OCI-LY1 (cell line): ENCODE results near the gene NRG2.

Experiments used
- H2AFZ ChIP-seq: fragments of 200-600 bp; sonication (generic), shearing (Covaris generic); 2 replicates; pipeline ENCODE4 v1.6.0; 2014; ENCODE audit warnings: antibody characterized with exemption, mild to moderate bottlenecking, low read length
- H3F3A ChIP-seq: fragments of 200-600 bp; sonication (generic), shearing (Covaris generic); 2 replicates; pipeline ENCODE4 v1.6.0; 2014; ENCODE audit warnings: mild to moderate bottlenecking, antibody characterized with exemption, low read length, moderate library complexity; ENCODE audit not compliant: insufficient read depth
- H3K27ac ChIP-seq: fragments of 200-600 bp; sonication (generic); 2 replicates; pipeline ENCODE4 v1.5.1; 2014; ENCODE audit warnings: low read length, mixed run types, mild to moderate bottlenecking, low read depth; ENCODE audit not compliant: poor library complexity, severe bottlenecking
- H3K27me3 ChIP-seq: fragments of 200-600 bp; sonication (generic); 2 replicates; pipeline ENCODE4 v1.6.0; 2014; ENCODE audit warnings: antibody characterized with exemption, mild to moderate bottlenecking, low read length, moderate library complexity; ENCODE audit not compliant: insufficient read depth
- H3K36me3 ChIP-seq: fragments of 200-600 bp; sonication (generic); 2 replicates; pipeline ENCODE4 v1.6.1; 2014; ENCODE audit warnings: mild to moderate bottlenecking, antibody characterized with exemption, low read length, moderate library complexity, mixed read lengths; ENCODE audit not compliant: insufficient read depth
- H3K4me1 ChIP-seq: fragments of 200-600 bp; sonication (generic); 2 replicates; pipeline ENCODE4 v1.5.1; 2014; ENCODE audit warnings: mild to moderate bottlenecking, low read length, moderate library complexity; ENCODE audit not compliant: insufficient read depth, severe bottlenecking
- H3K4me2 ChIP-seq: fragments of 200-600 bp; sonication (generic), shearing (Covaris generic); 2 replicates; pipeline ENCODE4 v1.6.1; 2014; ENCODE audit warnings: low read length
- H3K4me3 ChIP-seq: fragments of 200-600 bp; sonication (generic); 2 replicates; pipeline ENCODE4 v1.5.1; 2014; ENCODE audit warnings: low read length, low read depth, mild to moderate bottlenecking, mixed read lengths; ENCODE audit not compliant: poor library complexity, severe bottlenecking
- H3K79me2 ChIP-seq: fragments of 200-600 bp; shearing (Covaris generic); 2 replicates; pipeline ENCODE4 v1.6.1; 2016; ENCODE audit warnings: mixed run types, low read length, mixed read lengths; ENCODE audit not compliant: insufficient read depth
- H3K9ac ChIP-seq: fragments of 200-600 bp; sonication (generic), shearing (Covaris generic); 2 replicates; pipeline ENCODE4 v1.6.1; 2014; ENCODE audit warnings: mild to moderate bottlenecking, low read length, mixed read lengths
- H3K9me2 ChIP-seq: fragments of 200-600 bp; sonication (generic), shearing (Covaris generic); 2 replicates; pipeline ENCODE4 v1.6.1; 2014; ENCODE audit warnings: low read depth, mild to moderate bottlenecking, low read length, mixed read lengths
- H3K9me3 ChIP-seq: fragments of 200-600 bp; shearing (Covaris generic); 2 replicates; pipeline ENCODE4 v1.6.1; 2014; ENCODE audit warnings: low read length, mixed read lengths
- H4K20me1 ChIP-seq: fragments of 200-600 bp; sonication (generic), shearing (Covaris generic); 2 replicates; pipeline ENCODE4 v1.6.0; 2016; ENCODE audit warnings: mild to moderate bottlenecking, low read length; ENCODE audit not compliant: insufficient read depth
- CTCF ChIP-seq: fragments of 200-600 bp; sonication (generic), shearing (Covaris generic); IDR thresholded peaks from 2 replicates; pipeline ENCODE4 v1.5.1; 2017; ENCODE audit warnings: mild to moderate bottlenecking, antibody characterized with exemption, low read length, moderate library complexity, mixed read lengths
- EZH2 ChIP-seq: fragments of 200-600 bp; sonication (generic), shearing (Covaris generic); IDR thresholded peaks from 2 replicates; pipeline ENCODE4 v1.8.0; 2017; ENCODE audit warnings: borderline replicate concordance, mixed run types, mild to moderate bottlenecking, antibody characterized with exemption, low read length, moderate library complexity, mixed read lengths

Gene NRG2

GRCh38 chr5:140027807-140028206 lies 15.3 kb downstream of the NRG2 start:
- TF ChIP-seq CTCF (no peak), EZH2 (no peak)
- H3K9ac ChIP-seq: no peak overlapping the region
- no peaks in the 10 kb centered on the region for H3K79me2 ChIP-seq

GRCh38 chr5:140025736-140026135 lies 17.4 kb downstream of the NRG2 start:
- Histone ChIP-seq H3K4me2 (no peak overlapping the region), H3K9ac (no peak overlapping the region), H3K27ac (no peak overlapping the region), H3K36me3 (no peaks in the 10 kb centered on the region), H3F3A (no peaks in the 10 kb centered on the region), H3K9me3 (no peaks in the 10 kb centered on the region), H3K79me2 (no peaks in the 10 kb centered on the region), H4K20me1 (no peaks in the 10 kb centered on the region), H3K4me3 (no peak overlapping the region), H2AFZ (no peak overlapping the region), H3K9me2 (no peaks in the 10 kb centered on the region), H3K27me3 (no peaks in the 10 kb centered on the region; the same call in 1 of the 2 replicates), H3K4me1 (no peaks in the 10 kb centered on the region)
- TF ChIP-seq EZH2 (no peak), CTCF (no peak)

More at GRCh38 chr5:140027807-140028206, 15.3 kb downstream of the NRG2 start:
- Histone ChIP-seq H3K9me2 (no peaks in the 10 kb centered on the region), H4K20me1 (no peaks in the 10 kb centered on the region), H3F3A (no peaks in the 10 kb centered on the region), H3K4me1 (no peaks in the 10 kb centered on the region), H3K4me2 (no peak overlapping the region), H3K27ac (no peak overlapping the region), H3K27me3 (no peaks in the 10 kb centered on the region; the same call in 1 of the 2 replicates), H3K9me3 (no peaks in the 10 kb centered on the region), H2AFZ (no peak overlapping the region), H3K4me3 (no peak overlapping the region), H3K36me3 (no peaks in the 10 kb centered on the region)

- Histone ChIP-seq H3K4me3 (no peak overlapping the region), H3K79me2 (no peaks in the 10 kb centered on the region), H3K27me3 (no peaks in the 10 kb centered on the region; the same call in 1 of the 2 replicates), H3K9me3 (no peaks in the 10 kb centered on the region), H3K4me1 (no peaks in the 10 kb centered on the region), H3K9me2 (no peaks in the 10 kb centered on the region), H3K27ac (no peak overlapping the region), H3F3A (no peaks in the 10 kb centered on the region), H4K20me1 (no peaks in the 10 kb centered on the region), H3K9ac (no peak overlapping the region), H3K4me2 (no peak overlapping the region), H2AFZ (no peak overlapping the region), H3K36me3 (no peaks in the 10 kb centered on the region)
- TF ChIP-seq CTCF (no peak), EZH2 (no peak)
Measured at GRCh38 chr5:140024928-140025327, 18.2 kb downstream of the NRG2 start.
